NCI-H1105 (cell line): Measurements from ENCODE around the gene GPR137.

ENCODE experiments used
- DNase-seq: peaks from one replicate; lab custom pipeline; 2025; lab: John Stamatoyannopoulos, UW

Gene GPR137

DNA sequence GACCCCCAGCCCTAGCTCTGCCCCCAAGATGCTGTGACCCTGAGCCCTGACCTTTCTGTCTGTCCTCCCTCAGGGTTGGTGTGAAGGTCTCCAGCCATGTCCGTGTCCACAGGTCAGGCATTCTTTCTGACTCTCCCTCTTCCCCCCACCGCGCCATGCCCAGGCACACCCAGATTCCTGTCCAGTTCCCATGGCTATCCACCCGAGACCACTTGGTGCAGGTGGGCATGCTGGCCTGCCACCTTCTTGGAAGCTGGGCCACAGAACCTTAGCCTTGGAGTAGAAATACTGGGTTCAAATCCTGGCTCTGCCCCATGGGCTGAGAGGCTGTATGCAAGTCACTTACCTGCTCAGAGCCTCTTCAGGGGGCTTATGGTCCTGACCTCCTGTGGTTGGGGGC, 36.6 kb upstream of the GPR137 start:
- DNase-seq = no peak

- DNase-seq = no peak
Measured at GRCh38 chr11:64249563-64250414, 35.9 kb upstream of the GPR137 start.

DNA sequence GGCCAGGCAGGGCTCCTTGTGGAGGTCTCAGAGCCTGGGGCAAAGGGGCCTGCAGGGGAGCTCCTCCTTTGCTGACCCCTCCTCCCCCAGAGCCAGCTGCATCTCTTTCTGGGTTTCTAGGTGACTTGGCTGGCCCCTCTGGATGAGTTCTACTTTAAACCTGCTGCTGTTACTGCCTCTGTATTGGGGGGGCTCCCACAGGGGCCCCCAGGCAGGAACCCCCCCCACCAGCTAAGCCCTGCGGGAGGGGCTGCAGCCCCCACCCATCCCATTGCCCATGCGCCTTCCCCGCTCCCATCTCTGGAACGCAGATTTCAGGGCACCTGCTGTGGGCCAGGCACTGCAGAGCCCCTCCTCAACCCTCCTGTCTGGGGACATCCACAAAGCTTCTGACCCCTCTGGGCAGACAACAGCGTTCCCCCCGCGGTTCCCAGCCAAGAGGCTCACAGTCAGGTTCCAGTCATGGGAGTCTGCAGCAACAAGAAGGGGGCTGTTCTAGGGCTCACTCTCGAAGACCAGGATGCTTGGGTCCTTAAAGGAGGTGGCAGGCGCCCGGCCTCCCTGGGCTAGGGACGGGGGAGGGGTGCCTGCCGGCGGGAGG, 35.1 kb upstream of the GPR137 start:
- no peak for DNase-seq

DNA sequence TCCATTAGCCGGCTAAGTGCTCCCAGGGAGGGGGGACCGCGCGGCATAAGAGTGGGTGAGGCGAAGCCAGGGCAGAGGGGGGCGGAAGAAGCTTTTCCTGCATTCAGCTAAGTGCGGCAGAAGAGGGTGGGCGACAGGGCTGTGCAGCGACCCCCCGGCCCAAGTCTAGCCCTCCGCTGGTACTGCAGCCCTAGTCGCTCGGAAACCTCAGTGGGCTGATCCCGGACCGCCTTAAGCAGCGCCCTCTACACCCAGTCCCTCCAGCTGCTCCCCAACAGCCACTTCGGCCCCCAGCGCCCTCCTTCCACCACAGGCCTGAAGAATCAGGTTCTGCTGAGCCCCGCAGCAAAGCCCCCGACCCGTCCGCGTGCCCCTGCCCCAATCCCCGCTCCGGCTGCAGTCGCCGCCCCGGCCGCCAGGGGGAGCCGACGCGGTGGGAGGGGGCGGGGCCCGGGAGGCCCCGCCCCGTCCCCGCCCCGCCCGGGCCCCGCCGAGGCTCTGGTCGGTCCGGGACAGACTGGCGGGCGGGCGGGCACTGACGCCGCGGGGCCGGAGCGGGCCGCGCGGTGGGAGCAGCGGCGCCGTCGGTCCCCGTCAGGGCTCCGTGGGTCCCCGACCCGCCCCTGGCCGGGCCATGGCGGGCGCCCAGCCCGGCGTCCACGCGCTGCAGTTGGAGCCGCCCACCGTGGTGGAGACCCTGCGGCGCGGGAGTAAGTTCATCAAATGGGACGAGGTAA, 34.5 kb upstream of the GPR137 start, which contains the start of gene PLCB3:
PLCB3 (plus strand) TSS at position 515 of the 737 bp plus-strand sequence; CDS start at position 635, 120 bp downstream.
- peak; percentile 29 for DNase-seq

DNA sequence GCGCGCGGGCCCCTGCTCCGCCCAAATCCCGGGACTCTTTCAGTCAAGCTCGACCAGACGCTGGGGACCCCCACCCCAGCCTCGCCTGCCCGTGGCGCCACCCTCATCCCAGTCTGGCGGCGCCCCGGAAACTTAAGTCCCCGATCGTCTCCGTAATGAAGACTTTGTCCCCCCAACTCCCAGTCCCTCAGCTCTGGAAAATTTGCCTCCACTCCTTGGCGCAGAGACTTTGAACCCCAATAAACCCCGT, 34.0 kb upstream of the GPR137 start:
- no peak for DNase-seq

DNA sequence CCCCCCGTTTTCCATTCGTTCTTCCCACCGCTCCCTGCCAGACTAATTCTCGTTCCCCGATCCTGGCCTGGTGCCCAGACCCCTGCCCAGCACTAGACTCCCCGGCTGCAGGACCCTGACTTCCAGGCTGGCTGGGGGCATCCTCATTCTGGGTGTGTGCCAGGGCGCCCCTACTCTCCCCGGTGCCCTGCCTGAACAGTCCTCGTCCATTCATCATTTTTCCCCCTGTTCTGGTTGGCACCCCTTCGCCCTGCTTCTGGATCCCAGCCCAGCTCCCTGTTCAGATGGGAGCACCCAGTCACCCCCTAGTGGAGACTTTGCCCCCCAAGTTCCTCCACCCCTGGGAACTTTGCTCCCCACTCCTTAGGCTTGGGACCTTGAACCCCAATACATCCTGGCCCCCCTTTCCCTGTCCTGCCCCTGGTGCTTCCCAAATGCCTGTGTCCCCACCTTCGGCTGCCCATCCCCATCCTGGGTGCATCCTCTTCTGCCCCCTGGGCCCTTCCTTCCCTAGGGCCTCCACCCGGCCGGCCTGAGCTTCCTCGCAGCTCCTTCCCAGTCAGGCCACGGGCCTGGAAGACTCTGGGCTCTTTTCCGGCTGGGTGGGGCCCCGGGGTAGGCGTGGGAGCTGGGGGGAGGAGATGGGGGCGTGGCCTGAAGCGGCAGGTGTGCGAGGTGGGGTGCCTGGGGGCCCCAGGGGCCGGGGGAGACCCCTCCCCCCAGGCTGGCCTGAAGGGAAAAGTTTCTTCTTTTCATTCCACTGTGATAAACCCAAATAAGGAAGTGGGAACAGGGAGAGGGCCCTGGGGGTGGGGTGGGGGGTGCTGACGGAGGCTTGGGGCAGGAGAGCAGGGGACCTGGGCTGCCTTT, 33.4 kb upstream of the GPR137 start:
- peak; percentile 43 for DNase-seq

DNA sequence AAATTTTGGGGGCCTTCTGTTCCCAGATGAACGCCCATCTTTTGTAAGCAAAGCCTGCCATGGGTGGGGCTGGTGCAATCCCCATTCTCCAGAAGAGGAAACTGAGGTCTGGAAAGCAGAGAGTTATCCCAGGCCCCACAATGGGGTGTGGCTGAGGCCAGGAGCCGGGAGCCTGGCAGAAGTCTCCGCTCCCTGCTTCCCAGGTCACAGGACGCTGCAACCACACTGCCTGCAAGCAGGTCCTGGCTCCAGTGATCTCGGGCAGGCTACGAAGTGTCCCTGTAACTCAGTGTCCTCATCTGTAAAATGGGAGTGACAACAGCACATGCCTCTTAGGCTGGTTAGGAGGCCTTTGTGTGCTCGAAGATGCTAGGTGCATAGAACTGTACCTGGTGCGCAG, 32.6 kb upstream of the GPR137 start:
- DNase-seq = no peak

DNA sequence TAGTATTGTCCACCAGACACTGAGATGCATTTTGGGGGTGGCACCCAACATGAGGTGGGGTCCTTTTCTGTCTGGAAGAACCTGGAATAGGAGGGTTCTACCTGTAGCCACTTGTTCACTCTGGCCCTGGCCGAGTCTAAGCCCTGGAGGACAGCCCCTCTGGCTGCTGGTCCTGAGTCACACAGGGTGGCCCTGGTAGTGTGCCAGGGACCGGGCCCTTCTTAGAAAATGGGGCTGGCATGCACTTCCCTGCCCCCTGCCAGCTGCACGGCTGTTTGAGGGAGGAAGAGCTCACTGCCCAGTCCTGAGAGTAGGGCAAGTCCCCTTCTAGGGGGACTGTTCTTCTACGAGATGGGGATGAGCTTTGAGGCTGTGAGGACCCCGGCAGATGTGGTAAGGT, 32.2 kb upstream of the GPR137 start:
- no peak for DNase-seq

- no peak for DNase-seq
Measured at GRCh38 chr11:64254326-64254725, 31.3 kb upstream of the GPR137 start.

DNA sequence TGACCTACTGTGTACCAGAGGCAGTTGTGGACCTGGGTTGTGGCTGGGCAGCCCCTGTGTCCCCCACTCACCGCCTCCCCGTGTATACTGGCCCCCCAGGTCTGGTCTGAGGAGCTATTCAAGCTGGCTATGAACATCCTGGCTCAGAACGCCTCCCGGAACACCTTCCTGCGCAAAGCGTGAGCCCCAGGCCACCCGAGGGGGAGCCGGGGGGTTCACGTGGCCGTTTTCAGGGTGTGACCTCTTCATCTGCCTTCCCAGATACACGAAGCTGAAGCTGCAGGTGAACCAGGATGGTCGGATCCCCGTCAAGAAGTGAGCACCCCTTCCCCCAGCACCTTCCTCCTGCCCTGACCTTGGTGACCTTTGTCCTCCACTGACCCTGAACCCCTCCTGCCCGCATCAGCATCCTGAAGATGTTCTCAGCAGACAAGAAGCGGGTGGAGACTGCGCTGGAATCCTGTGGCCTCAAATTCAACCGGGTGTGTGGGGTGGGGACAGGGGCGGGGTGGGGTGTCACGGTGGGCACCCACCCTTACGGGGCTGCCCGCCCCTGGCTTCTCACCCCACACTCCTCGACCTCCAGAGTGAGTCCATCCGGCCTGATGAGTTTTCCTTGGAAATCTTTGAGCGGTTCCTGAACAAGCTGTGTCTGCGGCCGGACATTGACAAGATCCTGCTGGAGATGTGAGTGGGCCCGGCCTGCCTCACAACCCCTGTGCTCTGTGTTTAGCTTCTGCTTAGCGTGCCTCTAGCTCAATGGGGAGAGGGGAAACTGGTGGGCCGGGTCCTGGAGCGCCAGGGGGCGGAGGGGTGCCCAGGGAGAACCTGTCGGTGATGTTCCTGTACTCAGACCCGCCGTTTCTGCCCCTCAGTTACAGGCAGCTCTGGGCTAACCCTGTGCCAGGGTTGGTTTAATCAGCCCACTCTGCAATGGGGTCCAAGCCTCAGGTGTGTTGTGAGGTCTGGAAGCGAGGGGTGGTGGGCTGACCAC, 30.2 kb upstream of the GPR137 start:
- DNase-seq = no peak

GRCh38 chr11:64256300-64256699, 29.3 kb upstream of the GPR137 start:
- DNase-seq = no peak

- no peak for DNase-seq
Measured at GRCh38 chr11:64258356-64258755, 27.3 kb upstream of the GPR137 start.

DNA sequence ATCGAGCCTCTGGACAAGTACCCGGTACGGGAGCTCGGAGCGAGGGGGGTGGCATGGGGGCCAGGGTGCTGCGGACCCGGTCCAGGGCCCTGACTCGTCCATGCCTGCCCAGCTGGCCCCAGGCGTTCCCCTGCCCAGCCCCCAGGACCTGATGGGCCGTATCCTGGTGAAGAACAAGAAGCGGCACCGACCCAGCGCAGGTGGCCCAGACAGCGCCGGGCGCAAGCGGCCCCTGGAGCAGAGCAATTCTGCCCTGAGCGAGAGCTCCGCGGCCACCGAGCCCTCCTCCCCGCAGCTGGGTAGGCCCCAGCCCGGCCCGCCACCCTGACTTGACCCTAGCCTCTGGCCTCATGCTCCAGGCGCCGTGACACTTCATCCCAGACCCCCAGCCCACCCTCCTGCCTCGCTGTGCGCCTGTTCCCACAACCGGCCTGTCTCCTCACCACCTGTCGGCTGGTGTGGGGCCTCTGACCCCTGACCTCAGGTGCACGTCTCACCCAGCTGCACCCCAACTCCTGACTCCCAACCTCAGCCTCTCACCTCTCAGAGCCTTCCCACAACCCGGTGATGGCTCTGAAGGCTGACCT, 26.6 kb upstream of the GPR137 start:
- DNase-seq = no peak

DNA sequence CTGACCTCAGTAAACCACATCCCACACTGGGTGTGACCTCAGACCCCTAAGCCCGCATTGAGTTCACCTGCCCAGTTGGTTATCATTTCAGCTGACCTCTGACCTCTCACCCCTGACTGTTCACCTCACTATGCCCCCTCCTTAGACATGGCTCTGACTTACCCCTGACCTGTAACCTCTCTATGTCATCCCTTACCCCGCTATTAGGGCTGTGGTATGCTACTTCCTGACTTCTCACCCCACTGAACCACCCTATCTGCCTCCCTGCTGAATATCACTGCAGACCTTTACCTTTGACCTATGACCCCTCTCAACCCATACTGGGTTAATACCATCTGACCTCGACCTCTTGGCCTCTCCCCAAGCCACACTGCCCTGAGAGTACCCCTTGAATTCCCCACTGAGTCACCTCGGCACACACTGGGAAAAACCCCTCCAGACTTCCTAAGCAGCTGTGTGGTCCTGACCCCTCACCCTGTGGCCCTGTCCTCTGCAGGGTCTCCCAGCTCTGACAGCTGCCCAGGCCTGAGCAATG, 26.0 kb upstream of the GPR137 start:
- DNase-seq = no peak

- no peak for DNase-seq
Measured at GRCh38 chr11:64260147-64260708, 25.4 kb upstream of the GPR137 start.

DNA sequence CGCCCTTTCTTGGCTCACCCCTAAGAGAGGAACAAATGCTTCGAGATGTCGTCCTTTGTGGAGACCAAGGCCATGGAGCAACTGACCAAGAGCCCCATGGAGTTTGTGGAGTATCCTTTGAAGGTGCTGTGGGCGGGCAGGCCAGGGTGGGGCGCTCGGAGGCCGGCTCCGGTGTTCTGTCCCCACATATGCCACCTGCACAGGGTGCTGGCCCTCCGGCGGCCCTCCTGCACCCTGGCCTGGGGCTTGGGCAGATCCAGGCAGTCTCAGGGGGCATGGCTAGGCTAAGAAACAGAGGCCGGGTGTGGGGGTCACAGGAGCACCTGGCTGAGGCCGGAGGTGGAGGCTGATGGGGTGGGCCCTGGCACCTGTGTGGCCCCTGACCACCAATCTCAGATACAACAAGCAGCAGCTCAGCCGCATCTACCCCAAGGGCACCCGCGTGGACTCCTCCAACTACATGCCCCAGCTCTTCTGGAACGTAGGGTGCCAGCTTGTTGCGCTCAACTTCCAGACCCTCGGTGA, 24.0 kb upstream of the GPR137 start:
- DNase-seq = no peak

DNA sequence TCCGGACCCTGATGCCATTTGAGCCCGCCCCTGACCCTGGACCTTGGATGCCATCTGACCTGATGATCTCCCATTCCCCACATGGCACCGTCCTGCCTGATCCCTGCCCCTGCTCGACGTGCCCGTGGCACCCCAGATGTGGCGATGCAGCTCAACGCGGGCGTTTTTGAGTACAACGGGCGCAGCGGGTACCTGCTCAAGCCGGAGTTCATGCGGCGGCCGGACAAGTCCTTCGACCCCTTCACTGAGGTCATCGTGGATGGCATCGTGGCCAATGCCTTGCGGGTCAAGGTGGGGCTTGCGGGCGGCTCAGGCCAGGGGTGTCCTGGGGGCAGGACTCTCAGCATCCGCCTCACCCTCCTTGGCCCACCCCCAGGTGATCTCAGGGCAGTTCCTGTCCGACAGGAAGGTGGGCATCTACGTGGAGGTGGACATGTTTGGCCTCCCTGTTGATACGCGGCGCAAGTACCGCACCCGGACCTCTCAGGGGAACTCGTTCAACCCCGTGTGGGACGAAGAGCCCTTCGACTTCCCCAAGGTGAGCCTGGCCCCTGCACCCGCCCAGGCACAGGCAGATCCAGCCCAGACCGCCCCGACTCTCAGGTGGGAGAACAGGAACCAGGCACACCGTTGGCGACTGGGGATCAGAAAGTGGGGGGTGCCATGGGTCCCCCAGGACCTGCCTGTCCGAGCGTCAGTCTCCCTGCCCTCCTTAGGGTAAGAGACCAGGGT, 23.2 kb upstream of the GPR137 start:
- DNase-seq = no peak

- no peak for DNase-seq
Measured at GRCh38 chr11:64263021-64263946, 22.4 kb upstream of the GPR137 start.
